ENCODE data around the gene TNFAIP8.

Gene TNFAIP8

GRCh38 chr5:119371146-119371545 lies 15.3 kb downstream of the TNFAIP8 start:
- no peak for DNase-seq

GRCh38 chr5:119373449-119373858 lies 17.6 kb downstream of the TNFAIP8 start:
- DNase-seq: no peak

GRCh38 chr5:119374901-119375300 lies 19.1 kb downstream of the TNFAIP8 start:
- DNase-seq: no peak

- no peak for DNase-seq
Observed at GRCh38 chr5:119377066-119377465, 21.2 kb downstream of the TNFAIP8 start.

- no peak for DNase-seq
Observed at GRCh38 chr5:119378075-119378700, 22.4 kb downstream of the TNFAIP8 start.

- DNase-seq: no peak
Observed at GRCh38 chr5:119379096-119379495, 23.3 kb downstream of the TNFAIP8 start.

- DNase-seq: no peak
Observed at GRCh38 chr5:119379942-119380547, 24.2 kb downstream of the TNFAIP8 start.

- no peak for DNase-seq
Observed at GRCh38 chr5:119382169-119382568, 26.4 kb downstream of the TNFAIP8 start.

- no peak for DNase-seq
Observed at GRCh38 chr5:119383008-119383407, 27.2 kb downstream of the TNFAIP8 start.

GRCh38 chr5:119385136-119385535 lies 29.3 kb downstream of the TNFAIP8 start:
- DNase-seq: no peak

GRCh38 chr5:119385536-119386128 lies 29.8 kb downstream of the TNFAIP8 start:
- no peak for DNase-seq

GRCh38 chr5:119386596-119387344 lies 31.0 kb downstream of the TNFAIP8 start:
- DNase-seq: no peak

- no peak for DNase-seq
Observed at GRCh38 chr5:119387945-119388618, 32.3 kb downstream of the TNFAIP8 start.

GRCh38 chr5:119388619-119389190 lies 32.9 kb downstream of the TNFAIP8 start:
- no peak for DNase-seq

GRCh38 chr5:119389288-119390030 lies 33.6 kb downstream of the TNFAIP8 start:
- no peak for DNase-seq

- no peak for DNase-seq
Observed at GRCh38 chr5:119390404-119390803, 34.6 kb downstream of the TNFAIP8 start.

GRCh38 chr5:119393201-119393691 lies 37.4 kb downstream of the TNFAIP8 start:
- no peak for DNase-seq

- DNase-seq: no peak
Observed at GRCh38 chr5:119393746-119394145, 37.9 kb downstream of the TNFAIP8 start.

- DNase-seq: no peak
Observed at GRCh38 chr5:119395080-119395836, 39.4 kb downstream of the TNFAIP8 start.

GRCh38 chr5:119396030-119396664 lies 40.3 kb downstream of the TNFAIP8 start:
- no peak for DNase-seq
